Measurements from ENCODE around the gene AGPS.

Gene AGPS

DNA sequence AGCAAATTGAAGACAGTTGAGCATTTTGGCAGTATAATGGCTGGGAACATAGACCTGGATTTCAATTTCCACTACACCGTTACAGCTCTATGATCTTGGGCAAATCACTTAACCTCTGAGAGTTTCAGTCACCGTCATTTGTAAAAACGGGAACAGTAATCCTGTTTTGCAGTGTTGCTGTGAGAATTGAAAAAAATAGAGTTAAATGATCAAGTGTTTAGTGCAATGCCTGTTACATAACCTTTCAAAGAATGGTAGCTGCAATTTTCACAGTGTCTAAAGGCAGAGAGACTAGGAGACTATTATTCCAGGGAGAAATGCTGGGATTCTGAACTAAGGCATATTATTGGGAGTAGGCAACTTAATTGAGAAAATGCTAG lies 2.0 kb downstream of the AGPS start:
- peak overlapping the region in 1 of 2 experiments; percentile 82; a peak in 1 of 4 replicates for H3K4me3 ChIP-seq (ENCODE audit: low read depth in 1 of 2, low read length in 2 of 2)
- H3K9ac ChIP-seq (ENCODE audit: low read depth, low read length): peak overlapping the region; percentile 95; the same call in 1 of the 2 replicates
- H2AFZ ChIP-seq (ENCODE audit: low read depth, low read length): no peak overlapping the region
- peaks cover 92% of the 10 kb centered on the region for H3K79me2 ChIP-seq (ENCODE audit: insufficient read depth, low read length)
- peaks cover 30% of the 10 kb centered on the region; the same call in 1 of the 2 replicates for H4K20me1 ChIP-seq (ENCODE audit: insufficient read depth, low read length)
- peaks cover 3% of the 10 kb centered on the region for H3K36me3 ChIP-seq (ENCODE audit: insufficient read depth, low read length)
- DNase-seq (no peak), ATAC-seq (ENCODE audit: insufficient read depth, low read depth) (no peak)
- TF ChIP-seq, protein P1, sequence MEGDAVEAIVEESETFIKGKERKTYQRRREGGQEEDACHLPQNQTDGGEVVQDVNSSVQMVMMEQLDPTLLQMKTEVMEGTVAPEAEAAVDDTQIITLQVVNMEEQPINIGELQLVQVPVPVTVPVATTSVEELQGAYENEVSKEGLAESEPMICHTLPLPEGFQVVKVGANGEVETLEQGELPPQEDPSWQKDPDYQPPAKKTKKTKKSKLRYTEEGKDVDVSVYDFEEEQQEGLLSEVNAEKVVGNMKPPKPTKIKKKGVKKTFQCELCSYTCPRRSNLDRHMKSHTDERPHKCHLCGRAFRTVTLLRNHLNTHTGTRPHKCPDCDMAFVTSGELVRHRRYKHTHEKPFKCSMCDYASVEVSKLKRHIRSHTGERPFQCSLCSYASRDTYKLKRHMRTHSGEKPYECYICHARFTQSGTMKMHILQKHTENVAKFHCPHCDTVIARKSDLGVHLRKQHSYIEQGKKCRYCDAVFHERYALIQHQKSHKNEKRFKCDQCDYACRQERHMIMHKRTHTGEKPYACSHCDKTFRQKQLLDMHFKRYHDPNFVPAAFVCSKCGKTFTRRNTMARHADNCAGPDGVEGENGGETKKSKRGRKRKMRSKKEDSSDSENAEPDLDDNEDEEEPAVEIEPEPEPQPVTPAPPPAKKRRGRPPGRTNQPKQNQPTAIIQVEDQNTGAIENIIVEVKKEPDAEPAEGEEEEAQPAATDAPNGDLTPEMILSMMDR (IDR thresholded peaks at IDR 0.05; ENCODE audit: borderline replicate concordance, extremely low read depth, low read length, poor library complexity, severe bottlenecking): no peak
- TF ChIP-seq EZH2 (IDR thresholded peaks at IDR 0.05; ENCODE audit: borderline replicate concordance, low read depth, low read length, severe bottlenecking): no peak
- H3K9me3 ChIP-seq (ENCODE audit: insufficient read depth, low read length, severe bottlenecking): no peaks in the 10 kb centered on the region
- peaks cover 44% of the 10 kb centered on the region for H3K4me1 ChIP-seq (ENCODE audit: insufficient read depth, low read length)
- no peak overlapping the region for H3K27ac ChIP-seq (ENCODE audit: low read length)
- H3K4me2 ChIP-seq (ENCODE audit: insufficient read depth, low read length): peak overlapping the region; percentile 98
- no peaks in the 10 kb centered on the region for H3K27me3 ChIP-seq (ENCODE audit: insufficient read depth, low read length, poor library complexity)

DNA sequence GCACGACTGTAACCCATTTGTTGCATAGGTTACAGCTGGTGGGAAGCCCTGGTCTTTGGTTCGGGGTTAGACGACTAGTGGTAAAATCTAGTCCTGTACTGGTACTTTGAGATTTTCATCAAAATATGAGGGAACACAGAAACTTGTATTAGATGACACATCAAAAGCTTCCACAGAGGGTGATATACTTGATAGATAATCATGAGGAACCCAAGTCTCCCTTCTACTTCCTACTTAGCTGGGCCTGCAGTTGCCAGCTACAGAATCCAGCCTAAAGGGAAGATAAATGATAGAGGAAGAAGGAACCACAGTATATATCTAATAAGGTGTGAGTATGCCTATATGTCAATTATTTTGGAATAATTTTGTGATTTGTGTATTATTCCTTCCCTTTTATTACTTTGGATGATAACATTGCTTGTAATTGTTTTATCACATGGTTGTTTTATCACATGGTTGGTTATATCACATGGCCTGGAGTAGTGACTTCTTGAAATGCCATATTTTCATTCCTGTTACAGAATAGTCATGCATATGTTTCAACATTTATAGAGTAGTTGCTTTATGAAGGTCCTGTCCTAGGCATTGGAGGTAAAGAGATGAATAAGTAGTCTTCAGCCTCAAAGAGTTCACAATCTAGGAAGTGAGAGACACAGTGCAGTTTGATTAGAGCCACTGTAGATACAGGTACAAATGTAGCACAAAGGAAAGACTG lies 2.9 kb downstream of the AGPS start:
- DNase-seq: no peak
- H3K27ac ChIP-seq (ENCODE audit: low read length): no peak overlapping the region
- H3K27me3 ChIP-seq (ENCODE audit: insufficient read depth, low read length, poor library complexity): no peaks in the 10 kb centered on the region
- TF ChIP-seq, protein P1 (IDR thresholded peaks at IDR 0.05; ENCODE audit: borderline replicate concordance, extremely low read depth, low read length, poor library complexity, severe bottlenecking): no peak
- TF ChIP-seq EZH2 (IDR thresholded peaks at IDR 0.05; ENCODE audit: borderline replicate concordance, low read depth, low read length, severe bottlenecking): no peak
- no peak overlapping the region for H3K9ac ChIP-seq (ENCODE audit: low read depth, low read length)
- H3K79me2 ChIP-seq (ENCODE audit: insufficient read depth, low read length): peaks cover 96% of the 10 kb centered on the region
- H4K20me1 ChIP-seq (ENCODE audit: insufficient read depth, low read length): peaks cover 36% of the 10 kb centered on the region; the same call in 1 of the 2 replicates
- no peaks in the 10 kb centered on the region for H3K9me3 ChIP-seq (ENCODE audit: insufficient read depth, low read length, severe bottlenecking)
- peak overlapping the region; percentile 98; the same call in 1 of the 2 replicates for H3K4me2 ChIP-seq (ENCODE audit: insufficient read depth, low read length)
- no peak overlapping the region for H2AFZ ChIP-seq (ENCODE audit: low read depth, low read length)
- peak overlapping the region in 1 of 2 experiments; percentile 1; a peak in 1 of 4 replicates for H3K4me3 ChIP-seq (ENCODE audit: low read depth in 1 of 2, low read length in 2 of 2)
- peaks cover 44% of the 10 kb centered on the region for H3K4me1 ChIP-seq (ENCODE audit: insufficient read depth, low read length)
- peaks cover 3% of the 10 kb centered on the region for H3K36me3 ChIP-seq (ENCODE audit: insufficient read depth, low read length)
- ATAC-seq (ENCODE audit: insufficient read depth, low read depth): no peak

DNA sequence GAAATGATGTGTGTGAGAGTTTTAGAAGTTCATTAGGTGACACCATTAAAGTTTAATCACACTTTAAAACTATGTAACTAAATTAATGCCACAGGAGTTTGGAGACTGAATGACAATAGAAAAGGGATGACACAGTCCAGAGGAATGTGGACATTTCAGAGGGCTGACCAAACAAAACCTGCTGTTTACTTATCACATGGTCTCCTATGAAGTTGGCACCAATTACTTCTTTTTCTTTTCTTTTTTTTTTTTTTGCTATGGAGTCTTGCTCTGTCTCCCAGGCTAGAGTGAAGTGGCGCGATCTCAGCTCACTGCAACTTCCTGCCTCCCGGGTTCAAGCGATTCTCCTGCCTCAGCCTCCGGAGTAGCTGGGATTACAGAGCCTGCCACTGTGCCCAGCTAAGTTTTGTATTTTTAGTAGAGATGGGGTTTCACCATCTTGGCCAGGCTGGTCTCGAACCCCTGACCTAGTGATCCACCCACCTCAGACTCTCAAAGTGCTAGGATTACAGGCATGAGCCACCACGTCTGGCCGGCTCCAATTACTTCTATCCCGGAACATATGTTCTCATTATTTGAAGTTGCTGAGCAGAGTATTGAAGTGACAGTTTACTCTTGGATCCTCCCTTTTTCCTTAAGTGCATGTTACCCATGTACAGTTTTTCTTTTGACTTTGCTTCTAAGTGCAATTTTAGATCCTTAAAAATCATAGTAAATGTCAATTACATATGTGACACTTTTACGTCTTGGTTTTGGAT lies 4.3 kb downstream of the AGPS start:
- ATAC-seq (ENCODE audit: insufficient read depth, low read depth): no peak
- Histone ChIP-seq H3K9ac (ENCODE audit: low read depth, low read length) (no peak overlapping the region), H3K4me1 (ENCODE audit: insufficient read depth, low read length) (peaks cover 35% of the 10 kb centered on the region)

More for the DNA sequence above, 4.3 kb downstream of the AGPS start:
- Histone ChIP-seq H3K27me3 (ENCODE audit: insufficient read depth, low read length, poor library complexity) (no peaks in the 10 kb centered on the region), H2AFZ (ENCODE audit: low read depth, low read length) (no peak overlapping the region), H4K20me1 (ENCODE audit: insufficient read depth, low read length) (peaks cover 38% of the 10 kb centered on the region; the same call in 1 of the 2 replicates), H3K9me3 (ENCODE audit: insufficient read depth, low read length, severe bottlenecking) (no peaks in the 10 kb centered on the region), H3K4me3 (ENCODE audit: low read depth in 1 of 2, low read length in 2 of 2) (no peak overlapping the region), H3K27ac (ENCODE audit: low read length) (no peak overlapping the region), H3K36me3 (ENCODE audit: insufficient read depth, low read length) (peaks cover 3% of the 10 kb centered on the region), H3K4me2 (ENCODE audit: insufficient read depth, low read length) (no peak overlapping the region), H3K79me2 (ENCODE audit: insufficient read depth, low read length) (peaks cover 100% of the 10 kb centered on the region)
- TF ChIP-seq EZH2 (IDR thresholded peaks at IDR 0.05; ENCODE audit: borderline replicate concordance, low read depth, low read length, severe bottlenecking): no peak
- TF ChIP-seq, protein P1 (IDR thresholded peaks at IDR 0.05; ENCODE audit: borderline replicate concordance, extremely low read depth, low read length, poor library complexity, severe bottlenecking): no peak
- no peak for DNase-seq

Data from DND-41 (cell line).